ENCODE measurements around the gene MAMSTR. TPM values are rescaled to one million over a fixed set of nuclear protein-coding genes. Genes with fewer than 3 reads are reported as not detected.

Gene MAMSTR
- total and polyA plus RNA-seq, 12 donors, result 8.9 to 57.9 (median 26.4) TPM

GRCh38 chr19:48716562-48717291 lies 2.8 kb downstream of the MAMSTR start:
- H3K27me3 ChIP-seq, result no peaks in the 10 kb centered on the region
- DNase-seq, result peak in 6 of 7 donors; percentile 59 to 73 (median 64)
- 10 to 36% (median 15%) methylated on average over 8 to 24 of the region's 24 CpGs for WGBS, 4 donors
- peak overlapping the region in 4 of 5 donors; percentile 40 to 74 (median 58) for H3K27ac ChIP-seq
- no peaks in the 10 kb centered on the region for H3K36me3 ChIP-seq (replicated peaks in 1 of 2)
- H3K4me3 ChIP-seq, result peak overlapping the region in 1 of 4 donors; percentile 26
- peaks cover 41 to 61% of the 10 kb centered on the region in 2 donors for H3K4me1 ChIP-seq (replicated peaks in 1 of 2)
- TF ChIP-seq POLR2A (IDR thresholded peaks at IDR 0.05) (no peak), CTCF (IDR thresholded peaks at IDR 0.05) (no peak)
- intact Hi-C loops (cut with DNase I), result no loop called here
- no peaks in the 10 kb centered on the region for H3K9me3 ChIP-seq (replicated peaks in 1 of 3)

GRCh38 chr19:48715681-48716171 lies 3.8 kb downstream of the MAMSTR start:
- Histone ChIP-seq H3K4me1 (replicated peaks in 1 of 2) (peaks cover 41 to 61% of the 10 kb centered on the region in 2 donors), H3K9me3 (replicated peaks in 1 of 3) (no peaks in the 10 kb centered on the region), H3K36me3 (replicated peaks in 1 of 2) (no peaks in the 10 kb centered on the region), H3K27me3 (no peaks in the 10 kb centered on the region), H3K27ac (peak overlapping the region in 3 of 5 donors; percentile 40 to 68 (median 45)), H3K4me3 (no peak overlapping the region)
- DNase-seq, result peak in 1 of 7 donors; percentile 48
- TF ChIP-seq POLR2A (IDR thresholded peaks at IDR 0.05), result no peak
- no peak for TF ChIP-seq CTCF (IDR thresholded peaks at IDR 0.05)
- WGBS, 4 donors, result 56 to 64% (median 61%) methylated on average over 18 to 19 of the region's 19 CpGs
- intact Hi-C loops (cut with DNase I), result no loop called here

GRCh38 chr19:48714759-48715675 lies 4.5 kb downstream of the MAMSTR start:
- intact Hi-C loops (cut with DNase I), result no loop called here
- WGBS, 4 donors, result 58 to 60% (median 59%) methylated on average over 20 to 26 of the region's 26 CpGs
- peak overlapping the region in 4 of 5 donors; percentile 57 to 77 (median 70) for H3K27ac ChIP-seq
- no peaks in the 10 kb centered on the region for H3K36me3 ChIP-seq (replicated peaks in 1 of 2)
- H3K4me3 ChIP-seq, result peak overlapping the region in 2 of 4 donors; percentile 16 to 47
- no peaks in the 10 kb centered on the region for H3K9me3 ChIP-seq (replicated peaks in 1 of 3)
- H3K4me1 ChIP-seq (replicated peaks in 1 of 2), result peaks cover 38 to 56% of the 10 kb centered on the region in 2 donors
- DNase-seq, result peak in 3 of 7 donors; percentile 59 to 75 (median 67)
- TF ChIP-seq POLR2A (IDR thresholded peaks at IDR 0.05) (no peak), CTCF (IDR thresholded peaks at IDR 0.05) (no peak)
- H3K27me3 ChIP-seq, result no peaks in the 10 kb centered on the region

Data from adrenal gland (tissue), 12 donors.